ENCODE data around the gene SEMA4A. TPM values are rescaled to one million over a fixed set of nuclear protein-coding genes. Genes with fewer than 3 reads are reported as not detected.

The SEMA4A gene
- total RNA-seq, 1 donor from 2014 or later = 0.39 TPM

Other genes with a start within 250 kb of the SEMA4A start
- gene RIT1, start 242.2 kb upstream of the SEMA4A start, total RNA-seq = 18.2 and 36.3 TPM in 2 replicates
- gene KHDC4, start 219.2 kb upstream of the SEMA4A start, total RNA-seq = 14.6 and 18.6 TPM in 2 replicates
- not detected in 2 replicates for gene RXFP4, start 211.9 kb upstream of the SEMA4A start, total RNA-seq
- 69.4 and 75.9 TPM in 2 replicates for gene ARHGEF2, start 175.0 kb upstream of the SEMA4A start, total RNA-seq
- 323 and 635 TPM in 2 replicates for gene SSR2, start 132.6 kb upstream of the SEMA4A start, total RNA-seq
- gene UBQLN4, start 99.8 kb upstream of the SEMA4A start, total RNA-seq = 13.1 and 14.3 TPM in 2 replicates
- 83.2 and 89.3 TPM in 2 replicates for gene LAMTOR2, start 98.8 kb upstream of the SEMA4A start, total RNA-seq
- not detected in 2 replicates for gene RAB25, start 92.4 kb upstream of the SEMA4A start, total RNA-seq
- 3.6 and 7.0 TPM in 2 replicates for gene MEX3A, start 71.1 kb upstream of the SEMA4A start, total RNA-seq
- gene LMNA, start 38.9 kb upstream of the SEMA4A start, total RNA-seq = 402 and 626 TPM in 2 replicates
- gene SLC25A44, start 40.5 kb downstream of the SEMA4A start, total RNA-seq = 9.0 and 15.6 TPM in 2 replicates
- gene PMF1, start 59.4 kb downstream of the SEMA4A start, total RNA-seq = 52.0 and 70.2 TPM in 2 replicates
- 0.26 and 0.63 TPM in 2 replicates for gene BGLAP, start 88.6 kb downstream of the SEMA4A start, total RNA-seq
- 0.38 and 0.39 TPM in 2 replicates for gene PAQR6, start 94.5 kb downstream of the SEMA4A start, total RNA-seq
- gene SMG5, start 129.2 kb downstream of the SEMA4A start, total RNA-seq = 36.6 and 58.9 TPM in 2 replicates
- gene TMEM79, start 130.7 kb downstream of the SEMA4A start, total RNA-seq = 0.51 and 0.90 TPM in 2 replicates
- 52.4 and 80.7 TPM in 2 replicates for gene GLMP, start 142.1 kb downstream of the SEMA4A start, total RNA-seq
- gene VHLL, start 145.7 kb downstream of the SEMA4A start, total RNA-seq = 0.13 TPM in 2 replicates
- gene CCT3, start 184.7 kb downstream of the SEMA4A start, total RNA-seq = 495 and 559 TPM in 2 replicates
- not detected in 2 replicates for gene TSACC, start 184.9 kb downstream of the SEMA4A start, total RNA-seq
- not detected in 2 replicates for gene RHBG, start 215.6 kb downstream of the SEMA4A start, total RNA-seq

All from dermis microvascular lymphatic vessel endothelial cell (primary cell).